Measurements from ENCODE around the gene CENPO.

The CENPO gene

DNA sequence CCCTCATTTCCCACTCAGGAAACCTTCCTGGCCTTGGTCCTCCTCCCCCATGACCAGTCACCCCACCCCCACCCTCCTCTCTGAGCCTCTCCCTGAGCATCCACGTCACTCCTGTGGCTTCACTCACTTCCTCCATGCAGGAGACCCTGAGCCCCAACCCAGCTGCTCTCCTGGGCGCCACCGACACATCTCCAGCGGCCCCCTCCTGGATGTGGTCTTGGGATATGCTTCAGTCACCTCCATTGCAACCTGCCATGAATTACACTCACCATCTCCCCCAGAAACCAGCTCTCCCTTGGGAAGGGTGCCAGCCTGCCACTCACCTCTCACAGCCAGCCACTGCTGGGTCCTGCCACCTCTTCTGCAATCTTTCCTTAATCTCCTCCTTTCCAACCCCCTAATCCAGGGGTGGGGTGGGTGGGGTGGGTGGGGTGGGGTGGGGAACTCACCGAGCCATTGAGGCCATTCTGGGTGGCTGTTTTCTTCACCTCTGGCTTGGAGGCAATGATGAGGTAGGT is 44.8 kb downstream of the CENPO start:
- DNase-seq (ENCODE audit: low read depth in 2 of 2), result no peak

- DNase-seq (ENCODE audit: low read depth in 2 of 2), result no peak
Observed at GRCh38 chr2:24838541-24838940, 45.3 kb downstream of the CENPO start.

DNA sequence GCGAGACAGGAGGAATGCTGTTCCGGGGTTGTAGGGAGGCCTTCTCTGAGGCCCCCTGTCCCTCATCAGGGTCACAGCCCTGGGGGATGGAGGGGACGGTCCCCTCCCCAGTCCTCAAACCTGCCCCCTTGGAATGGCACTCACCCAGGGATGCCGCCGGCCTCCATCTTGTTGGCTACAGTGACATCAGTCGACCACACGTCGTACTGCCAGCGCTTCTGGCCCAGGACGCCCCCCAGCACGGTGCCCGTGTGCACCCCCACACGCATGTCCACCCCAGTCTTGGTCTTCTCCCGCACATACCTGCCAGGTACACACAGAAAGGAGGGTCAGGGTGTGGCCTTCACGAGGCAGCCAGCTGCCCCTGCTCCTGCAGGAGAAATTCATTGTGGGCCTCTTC is 46.5 kb downstream of the CENPO start:
- no peak for DNase-seq (ENCODE audit: low read depth in 2 of 2)

DNA sequence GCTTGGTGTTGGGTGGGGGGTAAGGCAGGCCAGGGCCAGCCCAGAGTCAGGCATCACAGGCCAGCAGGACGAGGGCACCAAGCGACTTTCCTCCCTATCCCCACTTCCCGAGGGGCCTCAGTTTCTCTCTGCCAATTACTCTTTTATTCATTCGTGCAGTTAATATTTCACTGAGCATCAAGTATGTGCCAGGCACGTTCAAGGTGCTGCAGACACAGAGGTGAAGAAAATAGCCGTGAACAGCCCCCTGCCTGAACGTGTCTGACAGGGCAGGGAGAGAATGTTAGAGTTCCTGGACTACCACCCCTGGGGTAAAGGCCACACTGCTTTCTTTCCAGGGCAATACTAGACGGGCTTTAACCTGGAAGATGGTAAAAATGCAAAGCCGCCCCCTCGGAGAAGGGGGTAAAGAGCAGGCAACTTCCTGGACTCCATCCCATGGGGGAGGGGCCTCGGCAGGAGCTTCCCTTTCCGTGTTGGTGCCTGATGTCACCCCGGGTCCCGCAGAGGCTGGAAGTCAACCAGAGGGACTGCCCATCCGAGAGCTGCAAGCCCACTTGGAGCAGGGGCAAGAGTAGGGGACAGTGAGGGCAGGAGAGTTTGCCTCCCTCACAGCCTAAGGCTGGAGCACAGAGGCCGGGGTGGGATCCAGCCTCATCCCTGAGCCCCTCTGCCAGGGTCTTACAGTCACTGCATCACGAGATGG is 47.1 kb downstream of the CENPO start:
- no peak for DNase-seq (ENCODE audit: low read depth in 2 of 2)

DNA sequence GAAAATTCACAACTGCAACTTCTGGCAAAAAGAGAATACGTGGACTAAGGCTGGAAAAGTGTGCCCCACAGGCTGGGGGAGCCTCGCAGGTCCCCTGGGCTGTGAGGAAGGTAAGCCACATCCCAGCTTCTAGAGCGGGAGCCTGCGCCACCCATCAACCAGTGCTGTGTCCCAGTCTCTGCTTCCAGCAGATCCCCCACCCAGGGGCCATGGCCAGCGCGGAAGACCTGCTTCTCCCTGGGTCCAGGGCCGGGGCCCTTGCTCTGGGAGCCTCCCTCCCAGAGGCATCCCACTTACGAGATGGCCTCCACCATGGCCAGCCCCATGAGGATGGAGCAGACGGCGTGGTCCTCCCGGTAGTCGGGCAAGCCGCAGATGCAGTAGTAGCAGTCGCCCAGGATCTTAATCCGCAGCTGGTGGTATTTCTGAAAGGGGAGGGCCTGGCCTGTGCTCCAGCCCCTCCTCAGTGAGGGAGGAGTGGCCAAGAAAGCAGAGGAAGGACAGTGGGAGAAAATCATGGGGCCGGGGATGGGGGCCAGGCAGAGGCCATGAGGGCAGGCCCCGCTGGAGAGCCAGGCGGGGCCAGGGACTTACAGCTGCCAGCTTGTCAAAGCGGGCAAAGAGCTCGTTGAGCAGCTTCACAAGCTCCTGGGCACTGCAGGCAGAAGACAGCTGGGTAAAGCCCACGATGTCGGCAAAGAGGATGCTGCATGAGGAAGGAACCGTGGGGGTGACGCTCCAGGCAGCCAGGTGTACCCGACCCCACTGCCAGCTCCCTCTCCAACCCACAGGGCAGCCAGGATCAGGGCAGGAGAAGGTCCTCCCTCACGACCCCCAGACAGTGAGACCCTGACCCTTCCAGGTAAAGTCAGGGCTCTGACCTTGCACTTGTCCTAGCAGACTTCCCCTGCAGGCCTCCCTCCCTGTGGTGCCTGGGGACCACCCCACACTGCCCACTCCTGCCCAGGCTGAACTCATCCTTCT is 48.0 kb downstream of the CENPO start:
- no peak for DNase-seq (ENCODE audit: low read depth in 2 of 2)

- no peak for DNase-seq (ENCODE audit: low read depth in 2 of 2)
Observed at GRCh38 chr2:24842081-24843050, 49.1 kb downstream of the CENPO start.

- DNase-seq (ENCODE audit: low read depth in 2 of 2), result no peak
Observed at GRCh38 chr2:24843330-24843860, 50.2 kb downstream of the CENPO start.

DNA sequence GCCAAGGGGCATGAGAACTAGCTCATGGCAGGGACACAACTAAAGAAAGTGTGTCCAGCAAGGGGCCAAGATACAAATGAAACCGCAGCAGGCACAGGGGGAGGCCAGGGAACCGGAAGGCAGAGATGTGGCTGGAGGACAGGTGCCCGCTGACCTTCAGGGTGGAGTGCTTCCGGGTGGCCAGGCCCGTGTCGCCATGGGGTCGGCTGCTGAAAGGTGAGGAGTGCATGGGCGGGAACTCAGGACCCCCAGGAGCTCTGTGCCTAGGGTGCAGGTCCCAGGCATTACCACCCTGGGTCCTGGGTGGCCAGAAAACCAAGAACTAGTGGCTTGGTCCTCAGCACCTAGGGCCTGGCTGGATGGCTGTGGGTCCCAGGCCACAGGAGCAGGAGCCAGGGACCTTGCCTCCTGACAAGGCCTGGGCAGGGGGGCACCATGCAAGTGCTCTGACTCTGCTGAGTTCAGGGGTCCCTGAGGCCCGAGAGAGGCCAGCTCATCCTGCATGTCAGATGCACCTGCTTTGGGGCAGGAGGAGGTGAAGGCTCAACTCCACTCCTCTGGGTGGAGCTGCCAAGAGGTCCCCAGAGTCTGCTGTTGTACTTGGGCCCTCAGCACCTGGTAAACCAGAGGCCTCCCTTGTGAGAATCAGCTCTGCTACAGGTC is 50.9 kb downstream of the CENPO start:
- no peak for DNase-seq (ENCODE audit: low read depth in 2 of 2)

GRCh38 chr2:24845691-24846090 is 52.5 kb downstream of the CENPO start:
- no peak for DNase-seq (ENCODE audit: low read depth in 2 of 2)

DNA sequence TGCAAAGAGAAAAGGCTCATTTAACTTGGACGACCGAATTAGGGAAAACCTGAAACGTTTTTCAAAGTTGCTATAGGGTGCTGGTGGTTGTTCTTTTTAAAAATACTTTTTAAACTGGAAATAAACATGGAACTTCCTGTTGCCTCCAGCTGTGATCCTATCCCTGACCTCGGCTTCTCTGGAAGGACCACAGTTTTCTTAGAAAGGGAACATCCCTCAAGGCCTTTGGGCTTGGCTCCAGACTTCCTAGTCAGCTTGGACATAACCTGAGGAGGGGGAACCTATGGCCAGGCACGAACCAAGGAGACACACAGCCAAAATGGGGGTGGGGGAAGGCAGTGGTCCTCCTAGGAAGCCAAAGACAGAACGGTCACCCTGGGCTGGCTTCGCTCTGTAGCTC is 57.7 kb downstream of the CENPO start:
- no peak for DNase-seq (ENCODE audit: low read depth in 2 of 2)

- DNase-seq (ENCODE audit: low read depth in 2 of 2), result no peak
Observed at GRCh38 chr2:24852026-24852425, 58.8 kb downstream of the CENPO start.

GRCh38 chr2:24852431-24853020 is 59.3 kb downstream of the CENPO start:
- DNase-seq (ENCODE audit: low read depth in 2 of 2), result no peak

DNA sequence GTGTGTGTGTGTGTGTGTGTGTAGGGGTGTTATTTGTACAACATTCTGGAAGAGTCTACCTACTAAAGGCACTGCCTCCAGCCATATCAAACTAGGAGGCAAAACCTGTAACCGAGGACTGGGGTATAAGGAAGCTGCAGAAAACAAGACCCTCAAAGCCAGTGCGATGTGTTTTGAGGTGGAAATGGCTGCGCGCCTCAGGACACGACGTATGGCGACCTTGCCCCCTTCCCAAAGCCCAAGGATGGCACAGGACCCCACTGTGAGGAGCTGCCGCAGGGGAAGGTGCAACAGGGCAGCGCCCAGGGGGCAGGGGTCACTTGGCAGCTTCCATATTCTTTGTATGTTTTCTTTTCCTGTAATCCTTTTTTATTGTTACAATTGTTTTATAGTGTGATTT is 59.8 kb downstream of the CENPO start:
- no peak for DNase-seq (ENCODE audit: low read depth in 2 of 2)

- no peak for DNase-seq (ENCODE audit: low read depth in 2 of 2)
Observed at GRCh38 chr2:24853996-24854395, 60.8 kb downstream of the CENPO start.

DNA sequence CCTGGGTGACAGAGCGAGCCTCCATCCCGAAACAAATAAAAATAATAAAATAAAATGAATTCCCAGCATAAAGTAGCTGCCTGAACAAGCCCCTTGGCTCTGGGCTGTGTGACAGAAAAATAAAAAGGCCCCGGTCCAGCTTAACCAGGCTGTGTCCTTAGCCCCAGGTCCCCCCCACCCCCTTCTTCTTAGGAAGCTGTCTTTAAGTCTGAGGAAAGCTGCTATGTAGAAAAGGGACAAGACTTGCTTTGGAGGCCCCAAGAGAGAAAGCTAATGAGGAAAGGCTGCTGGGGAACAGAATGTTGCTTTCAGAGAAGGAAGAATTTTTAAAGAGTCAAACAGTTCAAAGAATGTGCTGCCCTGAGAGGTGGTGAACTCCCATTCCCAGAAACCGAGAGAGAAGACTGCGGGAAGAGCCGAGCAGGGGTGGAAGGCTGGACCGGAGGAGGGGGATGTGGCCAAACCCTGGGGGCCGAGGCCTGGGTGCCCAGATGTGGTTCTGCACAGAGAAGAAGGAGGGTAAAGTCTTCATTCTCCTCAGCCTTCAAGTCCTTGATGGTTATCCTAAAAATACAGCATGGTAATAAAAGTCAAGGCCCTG is 61.9 kb downstream of the CENPO start:
- no peak for DNase-seq (ENCODE audit: low read depth in 2 of 2)

DNA sequence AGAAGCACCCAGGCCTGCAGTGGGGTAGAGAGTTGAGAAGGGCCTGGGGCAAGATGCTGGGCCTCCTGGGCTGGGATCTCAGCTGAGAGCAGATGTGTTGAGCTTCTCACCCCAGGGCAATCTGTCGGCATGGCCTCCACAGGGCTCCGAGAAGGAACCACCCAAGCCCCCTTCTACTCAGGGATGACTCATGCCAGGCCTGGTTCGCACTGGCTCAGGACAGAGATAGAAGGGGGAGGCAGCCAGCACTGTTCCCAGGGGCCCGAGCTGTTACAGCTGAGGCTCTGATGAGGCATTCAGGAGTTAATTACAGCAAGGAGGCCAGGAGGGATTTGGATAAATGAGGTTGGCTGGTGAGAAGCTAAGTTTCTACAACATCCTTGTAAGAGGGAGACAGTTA is 62.5 kb downstream of the CENPO start:
- no peak for DNase-seq (ENCODE audit: low read depth in 2 of 2)

DNA sequence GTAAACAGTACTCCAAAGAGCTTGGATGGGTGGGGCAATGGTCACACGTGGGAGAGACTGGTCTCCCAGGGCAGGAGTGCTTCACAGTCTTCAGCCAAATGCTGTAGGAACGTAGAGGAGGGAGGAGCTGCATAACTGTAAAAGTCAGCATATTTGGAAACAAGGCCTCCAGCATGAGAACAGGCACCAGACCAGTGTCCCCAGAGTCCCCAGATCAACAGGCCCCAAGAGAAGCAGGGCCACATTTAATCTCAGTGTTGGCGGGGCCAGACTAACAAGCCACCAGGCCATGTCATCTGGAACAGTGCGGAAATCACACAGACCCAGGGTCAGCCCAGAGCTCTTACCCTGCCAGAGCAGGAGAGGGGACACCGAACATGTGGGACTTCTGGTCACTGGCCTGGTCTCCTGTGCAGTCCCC is 63.6 kb downstream of the CENPO start:
- no peak for DNase-seq (ENCODE audit: low read depth in 2 of 2)

GRCh38 chr2:24857746-24858145 is 64.5 kb downstream of the CENPO start:
- DNase-seq (ENCODE audit: low read depth in 2 of 2), result no peak

GRCh38 chr2:24858996-24859395 is 65.8 kb downstream of the CENPO start:
- DNase-seq (ENCODE audit: low read depth in 2 of 2), result no peak

All from stimulated activated CD8-positive, alpha-beta memory T cell treated with anti-CD3 and anti-CD28 coated beads, Interleukin-2, amount 100 ng/mL, for 1 hour (primary cell).